ENCODE data around the gene CDCA3. TPM values are rescaled to one million over a fixed set of nuclear protein-coding genes. Genes with fewer than 3 reads are reported as not detected.
A peak's percentile ranks its signal among the peaks of the same experiment; 100 is the strongest.

CDCA3 gene
- total and polyA plus RNA-seq, 2 of the 13 experiments (the other 11 are each of a cell fraction or from before 2014, with no cell fraction given) = 32.7 to 56.5 TPM

- TF ChIP-seq ZNF577 (CRISPR knock-in tag; IDR thresholded peaks at IDR 0.05; ENCODE audit: borderline replicate concordance, low read depth) (no peak), ARNTL (CRISPR knock-in tag; IDR thresholded peaks at IDR 0.05) (peak; percentile 37; the same call in 1 of the 2 replicates), NCOA5 (CRISPR knock-in tag; IDR thresholded peaks at IDR 0.05) (no peak), ZSCAN29 (CRISPR knock-in tag; conservative IDR thresholded peaks at IDR 0.05) (no peak), ZBTB43 (CRISPR knock-in tag; conservative IDR thresholded peaks at IDR 0.05) (no peak), ATM (IDR thresholded peaks at IDR 0.05; ENCODE audit: borderline replicate concordance) (no peak), FOXC1 (CRISPR knock-in tag; IDR thresholded peaks at IDR 0.05; ENCODE audit: borderline replicate concordance) (peak; percentile 75; the same call in 1 of the 2 replicates), JUND (CRISPR knock-in tag; IDR thresholded peaks at IDR 0.05) (0 out of 2 replicates have a peak, but pooled peaks have one; percentile 9), ZNF496 (CRISPR knock-in tag; IDR thresholded peaks at IDR 0.05; ENCODE audit: insufficient replicate concordance) (no peak), HMG20A (CRISPR knock-in tag; IDR thresholded peaks at IDR 0.05; ENCODE audit: borderline replicate concordance) (no peak), DNMT1 (CRISPR knock-in tag; IDR thresholded peaks at IDR 0.05) (no peak), GATA4 (IDR thresholded peaks at IDR 0.05; ENCODE audit: borderline replicate concordance, low read depth) (no peak), ZNF572 (CRISPR knock-in tag; IDR thresholded peaks at IDR 0.05) (0 out of 2 replicates have a peak, but pooled peaks have one; percentile 47), RNF2 (conservative IDR thresholded peaks at IDR 0.05; ENCODE audit: low read depth) (0 out of 2 replicates have a peak, but pooled peaks have one; percentile 42), HNF4G (IDR thresholded peaks at IDR 0.05; ENCODE audit: borderline replicate concordance, low read depth, low read length) (0 out of 2 replicates have a peak, but pooled peaks have one; percentile 2), HNF4G (CRISPR knock-in tag; IDR thresholded peaks at IDR 0.05; ENCODE audit: borderline replicate concordance, low read depth) (0 out of 2 replicates have a peak, but pooled peaks have one; percentile 37), DBP (CRISPR knock-in tag; IDR thresholded peaks at IDR 0.05; ENCODE audit: not compliant biosample characterization) (no peak), THAP11 (CRISPR knock-in tag; IDR thresholded peaks at IDR 0.05) (peak; percentile 99), ZNF737 (CRISPR knock-in tag; IDR thresholded peaks at IDR 0.05; ENCODE audit: borderline replicate concordance) (no peak), CHCHD3 (CRISPR knock-in tag; IDR thresholded peaks at IDR 0.05) (no peak), UBTF (CRISPR knock-in tag; IDR thresholded peaks at IDR 0.05) (peak; percentile 56), ZNF343 (CRISPR knock-in tag; IDR thresholded peaks at IDR 0.05) (no peak), ZNF747 (CRISPR knock-in tag; IDR thresholded peaks at IDR 0.05; ENCODE audit: borderline replicate concordance) (peak; percentile 74; the same call in 1 of the 2 replicates), ZNF570 (CRISPR knock-in tag; IDR thresholded peaks at IDR 0.05; ENCODE audit: borderline replicate concordance) (no peak), ELF4 (CRISPR knock-in tag; IDR thresholded peaks at IDR 0.05; ENCODE audit: borderline replicate concordance) (peak; percentile 83; the same call in 1 of the 2 replicates), SSRP1 (CRISPR knock-in tag; IDR thresholded peaks at IDR 0.05) (no peak), KLF12 (CRISPR knock-in tag; IDR thresholded peaks at IDR 0.05; ENCODE audit: borderline replicate concordance) (no peak; the same call in 1 of the 2 replicates)
These were observed 1.0 kb upstream of the CDCA3 start, which contains the start of gene USP5 (continued) for GRCh38 chr12:6851921-6852650.

Data from HepG2 (cell line).